Activated CD8-positive, alpha-beta T cell treated with anti-CD3 and anti-CD28 coated beads for 36 hours (primary cell): Measurements from ENCODE around the gene TFRC. TPM values are rescaled to one million over a fixed set of nuclear protein-coding genes. Genes with fewer than 3 reads are reported as not detected.
"Not testable (repeated sequence)": the region's sequence is repeated elsewhere in the genome, so short reads cannot be mapped to it uniquely, and the experiment has no call there.

Experiments
- ATAC-seq: fragments of 200-7000 bp; cut with Tn5 transposase; one replicate; pipeline ENCODE4 v1.10.0; 2021; ENCODE audit warnings: mild to moderate bottlenecking, moderate library complexity
- CTCF ChIA-PET: fragments of 350-600 bp; sonication (Branson Sonifier 250); formaldehyde crosslinking; loops from one replicate; lab custom pipeline; 2021; ENCODE audit warnings: antibody characterized with exemption; lab: Charles Lee
- POLR2A ChIA-PET: fragments of 350-600 bp; sonication (Branson Sonifier 250); formaldehyde crosslinking; loops from one replicate; lab custom pipeline; 2021; ENCODE audit warnings: antibody characterized with exemption; lab: Charles Lee
- DNase-seq: peaks from one replicate; pipeline ENCODE4 v3.0.0-alpha.2; 2020
- H3K27ac Mint-ChIP-seq: one replicate; pipeline ENCODE4 v1.8.0; 2021; ENCODE audit warnings: mild to moderate bottlenecking, mixed read lengths
- H3K27me3 Mint-ChIP-seq: one replicate; pipeline ENCODE4 v1.8.0; 2021; ENCODE audit warnings: mixed read lengths
- H3K36me3 Mint-ChIP-seq: one replicate; pipeline ENCODE4 v1.8.0; 2021; ENCODE audit warnings: low read depth, mixed read lengths
- H3K4me1 Mint-ChIP-seq: one replicate; pipeline ENCODE4 v1.8.0; 2021; ENCODE audit warnings: low read depth, mixed read lengths
- H3K4me3 Mint-ChIP-seq: one replicate; pipeline ENCODE4 v1.8.0; 2021; ENCODE audit warnings: mild to moderate bottlenecking, moderate library complexity, mixed read lengths
- H3K9me3 Mint-ChIP-seq: one replicate; pipeline ENCODE4 v1.8.0; 2021; ENCODE audit warnings: mixed read lengths
- intact Hi-C: fragments of 100-400 bp; cut with micrococcal nuclease; formaldehyde crosslinking; loops from one replicate; pipeline ENCODE4 v1.10.0; 2022
- total RNA-seq, 2 experiments: library from RNA; stranded (reverse); gene quantifications; one replicate each; pipeline ENCODE4 v1.2.3, GENCODE V29; 2021
- TF ChIP-seq, protein P1 (sequence below): fragments of 200-600 bp; IDR thresholded peaks from one replicate; pipeline ENCODE4 v1.8.0; 2022; ENCODE audit warnings: antibody characterized with exemption, mild to moderate bottlenecking

The TFRC gene
- total RNA-seq, 2 experiments from 2014 or later: 521 to 524 TPM

DNA sequence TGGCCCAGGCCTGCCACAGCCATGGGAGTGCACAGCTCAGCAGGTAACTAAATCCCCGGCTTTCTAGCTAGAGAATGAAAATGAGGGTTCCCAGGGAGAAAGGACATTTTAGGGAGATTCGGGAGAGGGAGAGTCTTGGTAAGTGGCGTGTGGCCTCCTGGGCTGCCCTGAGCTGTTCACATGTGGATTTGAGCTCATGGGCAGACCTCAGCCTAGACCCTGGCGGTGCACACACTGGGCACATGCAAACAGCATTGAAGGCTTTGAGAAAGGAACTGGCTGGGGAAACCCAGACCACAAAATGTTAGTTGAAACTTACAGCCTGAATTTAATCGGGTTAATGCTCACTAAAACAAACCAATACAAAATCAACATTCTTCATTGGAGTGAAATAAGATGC is 72.4 kb downstream of the TFRC start:
- intact Hi-C loops: no loop called here
- CTCF ChIA-PET: no interaction called here
- no peak for ATAC-seq
- no peak overlapping the region for H3K4me3 Mint-ChIP-seq
- DNase-seq: no peak
- no peaks in the 10 kb centered on the region for H3K4me1 Mint-ChIP-seq
- H3K9me3 Mint-ChIP-seq: peaks cover 6% of the 10 kb centered on the region
- H3K27ac Mint-ChIP-seq: no peak overlapping the region
- POLR2A ChIA-PET: no interaction called here
- H3K36me3 Mint-ChIP-seq: no peaks in the 10 kb centered on the region
- TF ChIP-seq, protein P1, sequence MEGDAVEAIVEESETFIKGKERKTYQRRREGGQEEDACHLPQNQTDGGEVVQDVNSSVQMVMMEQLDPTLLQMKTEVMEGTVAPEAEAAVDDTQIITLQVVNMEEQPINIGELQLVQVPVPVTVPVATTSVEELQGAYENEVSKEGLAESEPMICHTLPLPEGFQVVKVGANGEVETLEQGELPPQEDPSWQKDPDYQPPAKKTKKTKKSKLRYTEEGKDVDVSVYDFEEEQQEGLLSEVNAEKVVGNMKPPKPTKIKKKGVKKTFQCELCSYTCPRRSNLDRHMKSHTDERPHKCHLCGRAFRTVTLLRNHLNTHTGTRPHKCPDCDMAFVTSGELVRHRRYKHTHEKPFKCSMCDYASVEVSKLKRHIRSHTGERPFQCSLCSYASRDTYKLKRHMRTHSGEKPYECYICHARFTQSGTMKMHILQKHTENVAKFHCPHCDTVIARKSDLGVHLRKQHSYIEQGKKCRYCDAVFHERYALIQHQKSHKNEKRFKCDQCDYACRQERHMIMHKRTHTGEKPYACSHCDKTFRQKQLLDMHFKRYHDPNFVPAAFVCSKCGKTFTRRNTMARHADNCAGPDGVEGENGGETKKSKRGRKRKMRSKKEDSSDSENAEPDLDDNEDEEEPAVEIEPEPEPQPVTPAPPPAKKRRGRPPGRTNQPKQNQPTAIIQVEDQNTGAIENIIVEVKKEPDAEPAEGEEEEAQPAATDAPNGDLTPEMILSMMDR: no peak
- peaks cover 4% of the 10 kb centered on the region for H3K27me3 Mint-ChIP-seq

DNA sequence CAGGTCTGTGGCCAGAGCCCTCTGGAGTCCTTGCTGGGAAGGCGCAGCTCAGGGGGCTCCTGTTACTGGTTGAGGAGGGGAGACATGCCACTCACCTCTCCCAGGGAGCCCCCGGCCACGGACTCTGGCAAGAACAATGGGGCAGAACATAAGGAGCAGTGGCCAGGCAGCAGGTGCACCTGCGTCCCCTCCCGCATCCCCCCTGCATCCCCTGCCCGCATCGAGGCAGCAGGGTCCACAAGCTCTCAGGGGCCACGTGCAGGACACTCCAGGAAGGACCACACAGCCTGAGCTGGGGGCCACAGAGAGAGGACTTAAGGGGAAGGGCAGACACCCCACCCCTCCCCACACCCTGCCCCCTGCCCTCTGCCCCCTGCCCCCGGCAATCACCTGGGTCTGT is 73.0 kb downstream of the TFRC start:
- Mint-ChIP-seq H3K27me3 (peaks cover 4% of the 10 kb centered on the region), H3K4me3 (no peak overlapping the region), H3K27ac (no peak overlapping the region), H3K9me3 (peaks cover 6% of the 10 kb centered on the region), H3K4me1 (no peaks in the 10 kb centered on the region), H3K36me3 (no peaks in the 10 kb centered on the region)
- ChIA-PET POLR2A (no interaction called here), CTCF (interaction anchor here (1.1 kb wide), 1 partner anchor 15 kb away, joined by 3 read pairs; no protein-coding TSS in a partner anchor)
- ATAC-seq (no peak), DNase-seq (no peak)
- TF ChIP-seq, protein P1: no peak
- intact Hi-C loops: no loop called here

DNA sequence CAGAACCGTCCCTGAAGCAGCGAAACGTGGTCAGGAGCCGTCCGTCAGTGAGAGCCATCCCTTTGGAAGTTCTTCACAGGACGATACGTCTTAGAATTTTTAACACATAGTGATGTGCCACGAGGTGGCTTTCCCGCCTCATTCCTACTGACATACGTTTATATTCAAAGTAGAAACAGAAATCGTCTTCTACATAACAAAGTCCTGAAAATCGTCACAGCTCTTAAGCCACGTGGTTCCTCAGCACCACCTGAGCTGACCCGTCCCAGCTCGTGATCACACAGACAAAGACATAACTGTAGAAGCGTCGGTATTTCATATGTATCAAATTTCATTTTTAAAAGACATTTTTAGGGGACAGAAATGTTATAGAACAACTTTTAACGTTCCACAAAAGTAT is 73.5 kb downstream of the TFRC start:
- Mint-ChIP-seq H3K9me3 (peaks cover 6% of the 10 kb centered on the region), H3K4me1 (no peaks in the 10 kb centered on the region), H3K27ac (no peak overlapping the region), H3K36me3 (no peaks in the 10 kb centered on the region), H3K27me3 (peaks cover 4% of the 10 kb centered on the region), H3K4me3 (no peak overlapping the region)
- POLR2A ChIA-PET: no interaction called here
- ATAC-seq (no peak), DNase-seq (no peak)
- CTCF ChIA-PET: interaction anchor here (1.1 kb wide), 2 partner anchors 13 to 16 kb away, joined by 3 read pairs; no protein-coding TSS in a partner anchor
- TF ChIP-seq, protein P1: no peak
- intact Hi-C loops: no loop called here

GRCh38 chr3:196007744-196008335 is 74.0 kb downstream of the TFRC start:
- TF ChIP-seq, protein P1: no peak
- H3K4me1 Mint-ChIP-seq: no peaks in the 10 kb centered on the region
- H3K9me3 Mint-ChIP-seq: peaks cover 6% of the 10 kb centered on the region
- no peaks in the 10 kb centered on the region for H3K36me3 Mint-ChIP-seq
- intact Hi-C loops: no loop called here
- ChIA-PET POLR2A (no interaction called here), CTCF (interaction anchor here (1.1 kb wide), 2 partner anchors 14 to 16 kb away, joined by 3 read pairs; no protein-coding TSS in a partner anchor)
- peaks cover 4% of the 10 kb centered on the region for H3K27me3 Mint-ChIP-seq
- ATAC-seq (no peak), DNase-seq (no peak)
- H3K4me3 Mint-ChIP-seq: no peak overlapping the region
- no peak overlapping the region for H3K27ac Mint-ChIP-seq

DNA sequence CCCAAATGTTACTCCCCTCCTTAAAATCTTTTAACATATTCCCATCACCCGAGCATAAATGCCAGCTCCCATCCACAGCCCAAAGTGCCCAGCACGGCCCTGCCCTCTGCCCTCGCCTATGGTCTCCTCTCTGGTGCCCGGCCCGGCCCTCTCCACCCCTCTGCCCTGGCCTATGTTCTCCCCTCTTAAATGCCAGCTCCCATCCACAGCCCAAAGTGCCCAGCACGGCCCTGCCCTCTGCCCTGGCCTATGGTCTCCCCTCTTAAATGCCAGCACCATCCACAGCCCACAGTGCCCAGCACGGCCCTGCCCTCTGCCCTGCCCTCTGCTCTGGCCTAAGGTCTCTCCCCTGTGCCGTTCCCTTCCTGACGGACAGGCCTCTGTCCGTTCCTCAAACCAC is 76.6 kb downstream of the TFRC start:
- H3K27ac Mint-ChIP-seq, ATAC-seq, DNase-seq, H3K4me1 Mint-ChIP-seq, intact Hi-C loops, H3K4me3 Mint-ChIP-seq, POLR2A ChIA-PET, H3K36me3 Mint-ChIP-seq, H3K9me3 Mint-ChIP-seq: not testable (repeated sequence)
- H3K27me3 Mint-ChIP-seq: peaks cover 15% of the 10 kb centered on the region
- CTCF ChIA-PET: interaction anchor here (1.2 kb wide), 1 partner anchor 67 kb away, joined by 3 read pairs; no protein-coding TSS in a partner anchor

DNA sequence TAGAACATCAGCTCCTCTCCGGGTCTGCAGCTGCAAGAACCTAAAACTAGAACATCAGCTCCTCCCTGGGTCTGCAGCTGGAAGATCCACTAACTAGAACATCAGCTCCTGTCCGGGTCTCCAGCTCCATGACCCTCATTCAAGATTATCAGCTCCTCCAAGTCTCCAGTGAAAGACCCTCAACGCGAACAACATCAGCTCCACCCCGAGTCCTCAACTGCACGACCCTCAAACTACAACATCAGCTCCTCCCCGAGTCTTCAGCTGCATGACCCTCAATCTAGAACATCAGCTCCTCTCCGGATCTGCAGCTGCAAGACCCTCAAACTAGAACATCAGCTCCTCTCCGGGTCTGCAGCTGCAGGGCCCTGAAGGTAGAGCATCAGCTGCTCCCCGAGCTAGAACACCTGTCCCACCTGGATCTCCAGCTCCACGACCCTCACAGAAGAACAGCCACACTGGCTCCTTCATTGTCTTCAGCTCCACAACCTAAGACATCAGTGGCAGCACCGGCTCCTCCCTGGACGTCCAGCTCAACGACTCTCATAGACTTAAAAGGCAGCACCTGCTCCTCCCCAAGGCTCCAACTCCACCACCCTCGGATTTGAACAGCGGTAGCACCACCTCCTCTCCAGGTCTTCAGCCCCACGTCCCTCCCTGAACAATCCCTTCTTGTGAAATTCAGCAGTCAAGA is 77.4 kb downstream of the TFRC start:
- H3K4me1 Mint-ChIP-seq, H3K4me3 Mint-ChIP-seq, H3K36me3 Mint-ChIP-seq, H3K27ac Mint-ChIP-seq, intact Hi-C loops, H3K9me3 Mint-ChIP-seq, DNase-seq, POLR2A ChIA-PET, ATAC-seq: not testable (repeated sequence)
- CTCF ChIA-PET: interaction anchor here (1.1 to 1.2 kb wide), 2 partner anchors 67 to 89 kb away, joined by 3 read pairs; no protein-coding TSS in a partner anchor
- peaks cover 17% of the 10 kb centered on the region for H3K27me3 Mint-ChIP-seq
